Neural progenitor cell (in vitro differentiated cells): ENCODE results near the gene ABHD2.

Experiments
- EZH2 ChIP-seq: fragments of 200-600 bp; sonication (generic); IDR thresholded peaks from 2 replicates; pipeline ENCODE4 v1.6.1; 2017; ENCODE audit warnings: antibody characterized with exemption, mild to moderate bottlenecking, moderate library complexity
- TF ChIP-seq, protein P1 (sequence below): fragments of 200-600 bp; sonication (generic); IDR thresholded peaks from 2 replicates; pipeline ENCODE4 v1.5.1; 2017; ENCODE audit warnings: antibody characterized with exemption, mild to moderate bottlenecking

DNA sequence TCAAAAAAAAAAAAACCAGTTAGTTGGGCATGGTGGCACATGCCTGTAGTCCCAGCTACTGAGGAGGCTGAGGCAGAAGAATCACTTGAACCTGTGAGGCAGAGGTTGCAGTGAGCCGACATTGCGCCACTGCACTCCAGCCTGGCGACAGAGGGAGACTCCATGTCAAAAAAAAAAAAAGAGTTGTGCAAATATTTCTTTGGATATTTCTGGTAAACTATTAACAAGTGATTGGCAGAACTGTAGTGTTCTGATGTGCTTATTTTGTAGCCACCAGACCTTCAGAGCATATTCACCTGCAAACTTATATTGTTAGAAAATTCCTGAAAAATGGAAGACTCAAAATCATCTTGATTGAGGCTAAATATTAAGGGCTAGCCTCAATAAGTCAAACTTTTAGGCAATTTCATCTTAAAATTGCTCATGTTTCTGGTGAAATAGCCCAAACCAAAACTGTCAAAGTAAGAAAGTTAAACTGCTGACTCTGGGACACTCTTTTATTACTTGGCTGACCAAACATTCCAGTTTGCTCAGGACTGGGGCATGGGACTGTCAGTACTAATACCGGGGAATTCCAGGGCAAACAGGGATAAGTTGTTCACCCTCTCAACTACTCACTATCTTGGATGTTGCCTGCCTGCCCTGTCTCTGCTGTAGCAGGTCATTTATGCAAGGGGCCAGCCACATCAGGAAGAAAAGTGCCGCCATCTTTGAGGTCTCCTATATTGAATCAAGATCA, 37.0 kb downstream of the ABHD2 start:
- TF ChIP-seq, protein P1, sequence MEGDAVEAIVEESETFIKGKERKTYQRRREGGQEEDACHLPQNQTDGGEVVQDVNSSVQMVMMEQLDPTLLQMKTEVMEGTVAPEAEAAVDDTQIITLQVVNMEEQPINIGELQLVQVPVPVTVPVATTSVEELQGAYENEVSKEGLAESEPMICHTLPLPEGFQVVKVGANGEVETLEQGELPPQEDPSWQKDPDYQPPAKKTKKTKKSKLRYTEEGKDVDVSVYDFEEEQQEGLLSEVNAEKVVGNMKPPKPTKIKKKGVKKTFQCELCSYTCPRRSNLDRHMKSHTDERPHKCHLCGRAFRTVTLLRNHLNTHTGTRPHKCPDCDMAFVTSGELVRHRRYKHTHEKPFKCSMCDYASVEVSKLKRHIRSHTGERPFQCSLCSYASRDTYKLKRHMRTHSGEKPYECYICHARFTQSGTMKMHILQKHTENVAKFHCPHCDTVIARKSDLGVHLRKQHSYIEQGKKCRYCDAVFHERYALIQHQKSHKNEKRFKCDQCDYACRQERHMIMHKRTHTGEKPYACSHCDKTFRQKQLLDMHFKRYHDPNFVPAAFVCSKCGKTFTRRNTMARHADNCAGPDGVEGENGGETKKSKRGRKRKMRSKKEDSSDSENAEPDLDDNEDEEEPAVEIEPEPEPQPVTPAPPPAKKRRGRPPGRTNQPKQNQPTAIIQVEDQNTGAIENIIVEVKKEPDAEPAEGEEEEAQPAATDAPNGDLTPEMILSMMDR, result no peak
- no peak for TF ChIP-seq EZH2
